ENCODE measurements around the gene ADCY1.

The ADCY1 gene

DNA sequence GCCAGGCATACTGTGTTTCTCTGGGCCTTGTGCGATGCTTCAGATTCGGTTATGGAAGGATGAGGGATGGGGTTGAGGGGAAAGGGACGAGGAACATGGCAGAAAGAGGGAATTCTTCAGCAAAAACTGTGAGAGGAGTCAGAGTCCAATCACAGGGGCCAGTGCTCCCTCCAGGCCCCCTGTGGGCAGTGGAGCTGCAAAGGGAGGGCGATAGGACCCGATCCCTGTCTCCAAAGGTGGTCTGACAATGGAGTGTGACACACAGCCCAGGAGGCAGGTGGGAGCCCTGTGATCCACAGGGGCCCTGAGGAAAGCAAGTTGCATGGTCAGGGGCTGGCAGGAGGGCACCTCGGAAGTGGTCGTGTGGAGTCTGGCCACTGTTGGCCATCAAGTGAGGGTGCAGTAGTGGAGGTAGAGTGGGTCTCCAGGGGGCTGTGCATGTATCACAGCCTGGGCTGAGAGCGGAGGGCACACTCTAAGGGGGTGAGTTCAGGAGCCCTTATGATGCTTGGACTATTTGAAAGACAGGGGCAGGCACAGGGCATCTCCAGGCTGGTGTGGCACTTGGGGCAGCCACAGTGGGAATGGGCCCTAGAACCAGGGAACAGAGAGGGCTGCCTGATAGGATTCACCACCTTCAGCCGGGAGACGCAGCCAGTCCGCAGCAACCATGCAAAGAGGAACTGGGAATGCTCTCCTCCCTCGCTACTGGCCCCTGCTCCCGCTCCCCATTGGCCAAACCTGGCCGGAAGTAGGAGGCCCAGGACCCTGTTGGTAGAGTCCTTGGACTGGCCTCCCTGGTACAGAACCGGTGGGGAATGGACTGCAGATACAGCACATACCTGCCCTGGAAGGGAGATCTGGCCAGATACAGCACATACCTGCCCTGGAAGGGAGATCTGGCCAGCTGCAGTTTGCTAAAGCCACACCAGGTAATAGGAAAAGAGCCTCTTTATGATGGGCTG, 115.9 kb downstream of the ADCY1 start:
- peaks cover 46% of the 10 kb centered on the region for H3K36me3 ChIP-seq (ENCODE audit: control insufficient read depth, insufficient read depth, low read length)

DNA sequence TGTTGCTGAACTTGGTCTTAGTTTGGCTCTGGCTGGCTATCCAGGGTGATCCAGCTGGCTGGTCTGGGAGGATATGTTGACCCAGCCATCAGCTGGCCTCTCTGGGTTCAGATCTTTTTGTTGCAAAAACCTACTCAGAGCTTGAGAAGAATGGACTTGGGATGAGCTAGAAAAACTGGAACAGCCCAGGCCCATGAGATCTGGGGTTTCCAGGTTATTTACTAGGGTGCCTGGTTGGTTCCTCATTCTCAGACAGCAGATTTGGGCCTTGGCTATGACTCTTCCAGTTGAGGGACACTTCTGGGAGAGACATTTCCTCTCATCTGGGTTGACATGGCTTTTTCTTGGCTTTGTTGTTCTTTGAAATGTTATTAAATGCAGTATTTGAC, 116.6 kb downstream of the ADCY1 start:
- Histone ChIP-seq H3K9ac (ENCODE audit: low read depth, low read length) (no peak overlapping the region), H3K4me3 (ENCODE audit: low read depth, low read length) (no peak overlapping the region), H3K27ac (ENCODE audit: low read depth, low read length) (no peak overlapping the region), H3K27me3 (ENCODE audit: control insufficient read depth, insufficient read depth, low read length) (no peaks in the 10 kb centered on the region), H3K36me3 (ENCODE audit: control insufficient read depth, insufficient read depth, low read length) (peaks cover 42% of the 10 kb centered on the region), H3K4me1 (ENCODE audit: control insufficient read depth, insufficient read depth, low read length) (no peaks in the 10 kb centered on the region), H3K9me3 (ENCODE audit: control insufficient read depth, insufficient read depth, low read length) (no peaks in the 10 kb centered on the region)

More for the DNA sequence above, 115.9 kb downstream of the ADCY1 start:
- Histone ChIP-seq H3K27me3 (ENCODE audit: control insufficient read depth, insufficient read depth, low read length) (no peaks in the 10 kb centered on the region), H3K9me3 (ENCODE audit: control insufficient read depth, insufficient read depth, low read length) (no peaks in the 10 kb centered on the region), H3K4me3 (ENCODE audit: low read depth, low read length) (no peak overlapping the region), H3K4me1 (ENCODE audit: control insufficient read depth, insufficient read depth, low read length) (no peaks in the 10 kb centered on the region), H3K9ac (ENCODE audit: low read depth, low read length) (no peak overlapping the region), H3K27ac (ENCODE audit: low read depth, low read length) (no peak overlapping the region)

DNA sequence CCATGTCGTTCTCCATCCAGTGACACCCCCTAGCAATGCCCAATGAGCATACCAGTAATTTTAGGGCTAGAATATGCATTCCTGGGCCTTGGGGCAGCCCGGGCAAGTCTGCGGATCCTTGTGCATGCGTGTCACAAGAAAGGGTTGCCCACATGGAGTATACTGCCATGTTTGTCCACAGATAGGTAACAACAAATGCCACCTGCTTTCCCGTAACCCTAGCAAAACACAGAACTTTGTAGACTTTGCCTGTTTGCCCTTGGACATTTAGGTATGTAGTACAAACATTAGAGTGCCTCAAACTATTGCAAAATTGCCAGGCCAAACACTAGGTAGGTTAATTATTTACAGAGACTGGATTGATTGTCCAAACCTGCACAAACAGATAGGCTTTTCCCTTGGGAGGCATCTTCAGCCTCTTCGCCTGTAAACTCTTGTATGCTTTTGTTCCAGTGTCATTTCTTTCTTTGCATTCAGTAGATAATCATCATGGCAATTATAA, 117.0 kb downstream of the ADCY1 start:
- Histone ChIP-seq H3K27ac (ENCODE audit: low read depth, low read length) (no peak overlapping the region), H3K9me3 (ENCODE audit: control insufficient read depth, insufficient read depth, low read length) (no peaks in the 10 kb centered on the region), H3K27me3 (ENCODE audit: control insufficient read depth, insufficient read depth, low read length) (no peaks in the 10 kb centered on the region), H3K36me3 (ENCODE audit: control insufficient read depth, insufficient read depth, low read length) (peaks cover 38% of the 10 kb centered on the region), H3K9ac (ENCODE audit: low read depth, low read length) (no peak overlapping the region), H3K4me1 (ENCODE audit: control insufficient read depth, insufficient read depth, low read length) (no peaks in the 10 kb centered on the region), H3K4me3 (ENCODE audit: low read depth, low read length) (no peak overlapping the region)

DNA sequence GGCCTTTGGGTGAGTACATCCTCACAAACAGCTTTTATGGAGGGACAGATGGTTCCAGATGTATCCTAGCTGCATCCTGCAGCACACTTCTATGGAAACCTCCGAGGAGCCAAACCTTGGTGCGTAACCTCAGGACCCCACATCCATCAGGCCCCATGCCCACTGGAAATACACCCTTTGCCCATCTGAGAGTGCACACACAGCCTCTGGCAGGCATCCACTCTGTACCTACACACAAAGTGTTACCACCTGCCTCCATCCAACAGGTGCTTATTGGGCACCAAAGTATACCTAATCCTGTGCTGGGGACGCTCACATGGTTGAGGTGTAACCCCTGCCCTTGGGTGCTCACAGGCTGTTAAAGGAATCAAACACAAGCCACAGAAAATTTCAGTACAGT, 117.9 kb downstream of the ADCY1 start:
- Histone ChIP-seq H3K36me3 (ENCODE audit: control insufficient read depth, insufficient read depth, low read length) (peaks cover 30% of the 10 kb centered on the region), H3K27me3 (ENCODE audit: control insufficient read depth, insufficient read depth, low read length) (no peaks in the 10 kb centered on the region), H3K4me1 (ENCODE audit: control insufficient read depth, insufficient read depth, low read length) (no peaks in the 10 kb centered on the region), H3K9me3 (ENCODE audit: control insufficient read depth, insufficient read depth, low read length) (no peaks in the 10 kb centered on the region), H3K9ac (ENCODE audit: low read depth, low read length) (no peak overlapping the region), H3K27ac (ENCODE audit: low read depth, low read length) (no peak overlapping the region), H3K4me3 (ENCODE audit: low read depth, low read length) (no peak overlapping the region)

DNA sequence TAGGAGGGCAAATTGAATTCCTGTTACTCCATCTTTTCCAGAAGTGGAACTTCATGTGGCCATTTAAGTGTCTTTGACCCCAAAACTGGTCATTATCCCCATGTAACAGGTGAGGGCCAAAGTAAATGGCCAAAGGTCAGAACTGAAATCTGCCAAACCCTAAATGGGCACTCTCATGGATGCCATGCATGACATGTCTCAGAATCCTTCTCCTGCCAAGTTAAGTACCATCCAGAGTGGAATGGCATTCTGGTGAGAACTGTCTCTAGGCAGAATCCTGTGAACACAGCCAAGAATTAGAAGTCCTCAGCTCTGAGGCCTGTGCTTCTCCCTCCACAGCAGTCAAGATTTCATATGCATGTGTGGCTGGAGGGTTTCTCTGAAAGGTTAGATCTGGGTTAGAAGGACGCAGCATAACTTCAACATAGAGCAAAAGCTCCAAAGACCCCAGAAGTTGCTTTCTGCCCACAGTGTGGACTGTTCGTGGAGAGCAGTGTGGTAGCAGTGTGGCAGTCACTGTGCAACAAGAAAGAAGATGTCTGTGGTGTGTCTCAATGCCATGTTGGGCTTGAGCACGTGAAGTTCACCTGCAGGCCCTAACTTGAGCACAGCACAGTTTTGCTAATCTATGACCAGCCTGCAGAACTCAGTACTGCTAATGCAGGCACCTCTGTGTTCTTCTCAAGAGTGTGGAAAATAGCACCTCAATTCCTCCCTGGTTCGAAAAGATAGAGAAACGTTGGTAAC, 121.3 kb downstream of the ADCY1 start:
- no peak overlapping the region for H3K27ac ChIP-seq (ENCODE audit: low read depth, low read length)
- H3K27me3 ChIP-seq (ENCODE audit: control insufficient read depth, insufficient read depth, low read length): no peaks in the 10 kb centered on the region
- no peaks in the 10 kb centered on the region for H3K4me1 ChIP-seq (ENCODE audit: control insufficient read depth, insufficient read depth, low read length)
- H3K9ac ChIP-seq (ENCODE audit: low read depth, low read length): no peak overlapping the region
- H3K9me3 ChIP-seq (ENCODE audit: control insufficient read depth, insufficient read depth, low read length): no peaks in the 10 kb centered on the region
- peaks cover 12% of the 10 kb centered on the region for H3K36me3 ChIP-seq (ENCODE audit: control insufficient read depth, insufficient read depth, low read length)
- H3K4me3 ChIP-seq (ENCODE audit: low read depth, low read length): no peak overlapping the region

DNA sequence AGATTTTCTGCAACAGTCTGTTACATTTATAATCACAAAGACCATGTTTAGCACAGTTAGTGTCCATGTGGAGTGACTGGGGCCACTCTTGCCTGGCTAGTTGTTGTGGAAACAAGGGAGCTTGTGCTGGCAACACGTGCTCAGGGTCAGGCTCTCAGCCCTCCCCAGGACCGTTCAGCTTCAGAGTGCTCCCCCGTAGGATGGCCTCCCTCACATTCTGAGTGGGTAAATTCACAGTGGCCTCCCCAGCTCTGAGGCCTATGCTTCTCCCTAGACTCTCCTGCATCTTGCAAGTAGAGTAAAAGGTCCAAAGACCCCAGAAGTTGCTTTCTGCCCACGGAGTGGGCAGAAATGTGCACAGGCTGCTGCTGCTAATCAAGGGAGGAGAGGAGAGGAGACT, 122.3 kb downstream of the ADCY1 start:
- H3K9me3 ChIP-seq (ENCODE audit: control insufficient read depth, insufficient read depth, low read length): no peaks in the 10 kb centered on the region
- no peak overlapping the region for H3K4me3 ChIP-seq (ENCODE audit: low read depth, low read length)
- H3K27ac ChIP-seq (ENCODE audit: low read depth, low read length): no peak overlapping the region

DNA sequence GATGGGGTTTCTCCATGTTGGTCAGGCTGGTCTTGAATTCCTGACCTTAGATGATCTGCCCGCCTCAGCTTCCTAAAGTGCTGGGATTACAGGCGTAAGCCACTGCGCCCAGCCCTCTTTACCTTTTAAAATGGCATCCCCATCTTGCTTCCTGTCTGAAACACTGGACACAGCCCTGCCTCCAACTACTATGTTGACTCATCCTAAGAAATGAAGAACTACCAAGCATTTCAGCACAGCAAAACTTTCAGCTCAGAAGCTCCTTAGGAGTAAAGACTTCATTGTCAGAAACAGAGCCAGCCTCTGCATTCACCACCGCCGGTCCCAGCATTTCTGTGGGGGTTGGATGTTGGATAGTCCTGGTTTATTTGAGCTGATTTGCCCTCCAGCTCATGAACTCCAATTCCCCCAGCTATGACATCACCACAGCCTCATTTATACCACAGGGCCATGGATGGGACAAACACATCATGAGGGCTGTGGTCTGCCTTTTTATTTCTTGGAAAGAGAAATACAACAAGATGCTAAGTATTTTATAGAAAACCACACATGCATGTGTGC, 123.5 kb downstream of the ADCY1 start:
- Histone ChIP-seq H3K4me1 (ENCODE audit: control insufficient read depth, insufficient read depth, low read length) (no peaks in the 10 kb centered on the region), H3K36me3 (ENCODE audit: control insufficient read depth, insufficient read depth, low read length) (no peaks in the 10 kb centered on the region), H3K9ac (ENCODE audit: low read depth, low read length) (no peak overlapping the region), H3K27me3 (ENCODE audit: control insufficient read depth, insufficient read depth, low read length) (no peaks in the 10 kb centered on the region), H3K27ac (ENCODE audit: low read depth, low read length) (no peak overlapping the region), H3K4me3 (ENCODE audit: low read depth, low read length) (no peak overlapping the region), H3K9me3 (ENCODE audit: control insufficient read depth, insufficient read depth, low read length) (no peaks in the 10 kb centered on the region)

More for the DNA sequence above, 122.3 kb downstream of the ADCY1 start:
- no peaks in the 10 kb centered on the region for H3K4me1 ChIP-seq (ENCODE audit: control insufficient read depth, insufficient read depth, low read length)
- H3K9ac ChIP-seq (ENCODE audit: low read depth, low read length): no peak overlapping the region
- H3K27me3 ChIP-seq (ENCODE audit: control insufficient read depth, insufficient read depth, low read length): no peaks in the 10 kb centered on the region
- peaks cover 9% of the 10 kb centered on the region for H3K36me3 ChIP-seq (ENCODE audit: control insufficient read depth, insufficient read depth, low read length)

DNA sequence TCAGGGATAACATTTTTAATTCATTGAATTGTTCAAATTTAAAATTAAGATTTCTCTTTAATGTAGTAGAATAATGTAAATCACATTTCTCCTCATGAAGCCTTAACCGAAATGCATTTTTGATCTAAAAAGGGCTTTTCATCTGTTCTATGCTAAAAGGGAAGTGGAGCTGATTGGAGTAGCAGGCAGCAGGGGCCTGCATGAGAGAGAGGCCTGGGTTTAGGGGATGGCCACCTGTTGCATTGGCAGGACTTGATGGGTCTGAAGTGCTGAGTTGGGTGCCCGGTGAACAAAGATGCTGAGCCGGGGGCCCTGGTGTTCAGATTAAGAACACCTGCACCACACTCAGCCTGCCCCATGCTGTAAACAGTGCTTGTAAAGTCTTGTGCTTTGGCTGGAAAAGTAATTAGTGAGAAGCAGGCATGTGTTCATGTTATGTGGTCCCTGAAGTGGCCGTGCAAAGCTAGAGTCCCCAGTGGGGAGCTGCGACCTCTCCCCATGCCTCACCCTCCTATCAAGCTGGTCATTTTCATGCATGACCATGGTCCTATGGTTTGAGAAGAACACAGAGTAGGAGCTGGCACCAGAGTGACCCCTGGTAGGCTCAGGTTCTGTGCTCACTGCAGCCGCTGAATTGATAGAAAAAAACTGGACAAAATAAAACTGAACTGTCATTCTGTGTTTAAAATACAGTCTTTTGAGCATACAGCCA, 124.3 kb downstream of the ADCY1 start:
- H3K27me3 ChIP-seq (ENCODE audit: control insufficient read depth, insufficient read depth, low read length): no peaks in the 10 kb centered on the region
- no peaks in the 10 kb centered on the region for H3K4me1 ChIP-seq (ENCODE audit: control insufficient read depth, insufficient read depth, low read length)
- H3K9ac ChIP-seq (ENCODE audit: low read depth, low read length): no peak overlapping the region
- H3K36me3 ChIP-seq (ENCODE audit: control insufficient read depth, insufficient read depth, low read length): no peaks in the 10 kb centered on the region
- no peak overlapping the region for H3K4me3 ChIP-seq (ENCODE audit: low read depth, low read length)
- no peaks in the 10 kb centered on the region for H3K9me3 ChIP-seq (ENCODE audit: control insufficient read depth, insufficient read depth, low read length)
- H3K27ac ChIP-seq (ENCODE audit: low read depth, low read length): no peak overlapping the region

DNA sequence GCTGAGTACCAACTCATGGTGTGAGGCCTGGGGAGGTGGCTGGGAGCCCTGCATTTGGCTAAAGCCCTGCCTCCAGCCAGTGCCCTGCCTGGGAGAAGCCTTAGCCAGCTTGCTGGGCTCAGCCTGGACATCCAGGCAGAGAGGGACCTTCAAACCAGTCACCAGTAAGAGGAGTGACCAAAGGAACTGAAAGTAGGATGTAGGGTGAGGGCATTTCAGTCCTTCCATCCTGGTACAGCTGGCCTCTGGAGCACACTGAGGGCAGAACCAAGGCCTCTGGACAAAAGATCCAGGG, 124.8 kb downstream of the ADCY1 start:
- Histone ChIP-seq H3K36me3 (ENCODE audit: control insufficient read depth, insufficient read depth, low read length) (no peaks in the 10 kb centered on the region), H3K9me3 (ENCODE audit: control insufficient read depth, insufficient read depth, low read length) (no peaks in the 10 kb centered on the region)

DNA sequence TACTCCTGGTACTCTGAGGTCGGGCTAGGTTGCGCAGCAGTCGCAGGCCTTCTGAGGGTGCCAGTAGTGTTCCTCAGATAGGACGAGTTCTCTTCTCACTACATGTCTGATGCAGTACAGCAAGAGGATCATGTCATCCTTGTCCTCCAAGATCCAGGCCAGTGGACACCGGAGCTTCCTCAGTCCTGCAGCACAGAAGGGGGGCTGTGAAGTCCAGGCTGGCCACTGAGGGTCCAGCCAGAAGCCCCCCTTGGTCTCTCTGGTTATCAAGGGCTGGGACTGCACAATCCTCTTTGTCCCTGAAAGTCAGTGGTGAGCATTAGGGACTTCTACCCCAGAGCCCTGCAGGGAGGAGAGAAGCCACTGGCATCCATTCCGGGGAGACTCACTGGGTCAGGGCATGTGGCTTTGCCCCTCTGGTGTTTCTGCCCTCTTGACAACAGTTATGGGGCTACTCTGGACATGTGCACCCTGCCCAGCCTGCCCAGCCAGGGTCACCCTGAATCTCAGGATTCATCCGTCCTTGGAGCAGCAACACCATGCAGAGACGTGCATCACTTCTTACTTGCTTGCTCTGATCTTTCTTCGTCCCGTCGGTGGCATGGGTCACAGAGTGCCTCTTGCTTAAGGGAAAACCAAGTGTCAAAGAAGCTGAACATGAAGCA, 125.7 kb downstream of the ADCY1 start:
- Histone ChIP-seq H3K9me3 (ENCODE audit: control insufficient read depth, insufficient read depth, low read length) (no peaks in the 10 kb centered on the region), H3K27ac (ENCODE audit: low read depth, low read length) (no peak overlapping the region), H3K4me3 (ENCODE audit: low read depth, low read length) (no peak overlapping the region), H3K4me1 (ENCODE audit: control insufficient read depth, insufficient read depth, low read length) (no peaks in the 10 kb centered on the region), H3K9ac (ENCODE audit: low read depth, low read length) (no peak overlapping the region), H3K27me3 (ENCODE audit: control insufficient read depth, insufficient read depth, low read length) (no peaks in the 10 kb centered on the region), H3K36me3 (ENCODE audit: control insufficient read depth, insufficient read depth, low read length) (no peaks in the 10 kb centered on the region)

More for the DNA sequence above, 124.8 kb downstream of the ADCY1 start:
- H3K9ac ChIP-seq (ENCODE audit: low read depth, low read length): no peak overlapping the region
- no peak overlapping the region for H3K27ac ChIP-seq (ENCODE audit: low read depth, low read length)
- no peaks in the 10 kb centered on the region for H3K4me1 ChIP-seq (ENCODE audit: control insufficient read depth, insufficient read depth, low read length)
- no peak overlapping the region for H3K4me3 ChIP-seq (ENCODE audit: low read depth, low read length)
- H3K27me3 ChIP-seq (ENCODE audit: control insufficient read depth, insufficient read depth, low read length): no peaks in the 10 kb centered on the region

Measured in HUES48 (cell line).